ENCODE measurements around the gene SPAG5.

GRCh38 chr17:28555022-28555421, 43.8 kb downstream of the SPAG5 start:
- no peak for TF ChIP-seq TAF1 (IDR thresholded peaks at IDR 0.05; ENCODE audit: low read depth)
- TF ChIP-seq CTCF (IDR thresholded peaks at IDR 0.05; ENCODE audit: poor library complexity, severe bottlenecking), result no peak
- TF ChIP-seq EZH2 (IDR thresholded peaks at IDR 0.05; ENCODE audit: borderline replicate concordance, insufficient read depth, low read length, poor library complexity, severe bottlenecking), result no peak
- no peak for TF ChIP-seq POLR2AphosphoS5 (IDR thresholded peaks at IDR 0.05)
- no peak for TF ChIP-seq EP300 (conservative IDR thresholded peaks at IDR 0.05; ENCODE audit: poor library complexity, severe bottlenecking)
- TF ChIP-seq SMC3 (conservative IDR thresholded peaks at IDR 0.05; ENCODE audit: poor library complexity), result no peak
- TF ChIP-seq REST (IDR thresholded peaks at IDR 0.05; ENCODE audit: borderline replicate concordance), result no peak
